Stimulated activated naive CD8-positive, alpha-beta T cell treated with anti-CD3 and anti-CD28 coated beads, Interleukin-15, Interleukin-2, amounts not matched to agents 100 ng/mL and 50 ng/mL, for 24 hours (primary cell): ENCODE results near the gene TNRC6A.
"Not testable (repeated sequence)": the region's sequence is repeated elsewhere in the genome, so short reads cannot be mapped to it uniquely, and the experiment has no call there.

ENCODE experiments used
- H3K27ac Mint-ChIP-seq: one replicate; pipeline ENCODE4 v1.8.0; 2021; ENCODE audit warnings: mild to moderate bottlenecking, mixed read lengths
- H3K27me3 Mint-ChIP-seq: one replicate; pipeline ENCODE4 v1.8.0; 2021; ENCODE audit warnings: mixed read lengths
- H3K36me3 Mint-ChIP-seq: one replicate; pipeline ENCODE4 v1.8.0; 2021; ENCODE audit warnings: low read depth, mixed read lengths
- H3K4me1 Mint-ChIP-seq: one replicate; pipeline ENCODE4 v1.8.0; 2021; ENCODE audit warnings: low read depth, mixed read lengths
- H3K4me3 Mint-ChIP-seq: one replicate; pipeline ENCODE4 v1.8.0; 2021; ENCODE audit warnings: mild to moderate bottlenecking, mixed read lengths
- H3K9me3 Mint-ChIP-seq: one replicate; pipeline ENCODE4 v1.8.0; 2021; ENCODE audit warnings: mixed read lengths

TNRC6A gene

DNA sequence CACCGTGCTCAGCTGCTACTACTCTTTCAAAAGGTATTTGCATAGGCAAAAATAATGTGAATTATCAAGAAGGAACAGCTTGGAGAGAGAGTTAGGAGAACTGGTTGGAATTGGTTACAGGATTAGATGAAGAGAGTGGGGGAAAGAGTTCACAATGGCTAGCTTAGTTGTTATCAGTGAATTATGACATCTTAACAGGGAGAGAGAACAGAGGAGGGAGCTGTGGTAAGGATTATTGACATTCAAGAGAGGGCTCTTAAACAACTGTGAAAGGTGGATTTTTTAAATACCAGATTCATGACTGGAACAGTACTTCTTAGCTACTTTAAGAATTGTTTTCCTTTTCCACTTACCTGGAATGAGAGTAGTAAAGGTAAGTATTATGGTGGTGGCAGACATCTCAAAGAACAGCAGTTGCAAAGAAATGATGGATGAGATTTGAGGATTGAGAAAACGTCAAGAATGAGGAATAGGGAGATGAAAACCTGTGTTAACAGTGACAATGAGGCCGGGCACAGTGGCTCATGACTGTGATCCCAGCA lies 72.4 kb downstream of the TNRC6A start:
- no peaks in the 10 kb centered on the region for H3K4me1 Mint-ChIP-seq
- peaks cover 88% of the 10 kb centered on the region for H3K36me3 Mint-ChIP-seq
- no peaks in the 10 kb centered on the region for H3K9me3 Mint-ChIP-seq
- H3K27ac Mint-ChIP-seq: peak overlapping the region; percentile 59
- H3K27me3 Mint-ChIP-seq: no peaks in the 10 kb centered on the region
- no peak overlapping the region for H3K4me3 Mint-ChIP-seq

- Mint-ChIP-seq H3K27me3 (no peaks in the 10 kb centered on the region), H3K4me1 (no peaks in the 10 kb centered on the region), H3K36me3 (peaks cover 79% of the 10 kb centered on the region), H3K27ac (no peak overlapping the region), H3K9me3 (no peaks in the 10 kb centered on the region), H3K4me3 (no peak overlapping the region)
Measured at GRCh38 chr16:24805484-24805883, 76.0 kb downstream of the TNRC6A start.

GRCh38 chr16:24807301-24807700 lies 77.8 kb downstream of the TNRC6A start:
- Mint-ChIP-seq H3K9me3 (no peaks in the 10 kb centered on the region), H3K4me1 (no peaks in the 10 kb centered on the region), H3K4me3 (no peak overlapping the region), H3K27ac (peak overlapping the region; percentile 57), H3K27me3 (no peaks in the 10 kb centered on the region), H3K36me3 (peaks cover 79% of the 10 kb centered on the region)

GRCh38 chr16:24810951-24811843 lies 81.7 kb downstream of the TNRC6A start:
- H3K9me3 Mint-ChIP-seq: no peaks in the 10 kb centered on the region
- H3K36me3 Mint-ChIP-seq: peaks cover 71% of the 10 kb centered on the region

GRCh38 chr16:24812813-24813212 lies 83.4 kb downstream of the TNRC6A start:
- H3K36me3 Mint-ChIP-seq: peaks cover 64% of the 10 kb centered on the region
- not testable (repeated sequence) for H3K9me3 Mint-ChIP-seq, H3K4me3 Mint-ChIP-seq, H3K4me1 Mint-ChIP-seq, H3K27ac Mint-ChIP-seq, H3K27me3 Mint-ChIP-seq

More at GRCh38 chr16:24810951-24811843, 81.7 kb downstream of the TNRC6A start:
- Mint-ChIP-seq H3K4me3 (no peak overlapping the region), H3K27ac (no peak overlapping the region), H3K4me1 (no peaks in the 10 kb centered on the region), H3K27me3 (no peaks in the 10 kb centered on the region)

DNA sequence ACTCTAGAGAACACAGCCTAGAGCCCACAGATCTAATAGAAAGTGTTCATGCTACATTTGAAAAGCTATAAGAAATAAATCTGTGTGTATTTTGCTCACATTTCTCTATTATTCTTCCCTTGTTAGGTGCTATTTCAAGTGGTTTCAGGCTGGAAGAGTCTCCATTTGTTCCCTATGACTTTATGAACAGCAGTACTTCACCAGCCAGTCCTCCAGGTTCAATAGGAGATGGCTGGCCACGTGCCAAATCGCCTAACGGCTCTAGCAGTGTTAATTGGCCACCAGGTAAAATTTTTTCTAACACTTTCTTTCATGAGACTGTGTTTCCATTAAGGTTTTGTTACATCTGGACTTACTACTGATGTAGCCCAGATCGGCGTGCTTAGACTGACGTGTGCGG lies 85.6 kb downstream of the TNRC6A start:
- Mint-ChIP-seq H3K4me1 (no peaks in the 10 kb centered on the region), H3K9me3 (no peaks in the 10 kb centered on the region), H3K36me3 (peaks cover 66% of the 10 kb centered on the region), H3K27ac (no peak overlapping the region), H3K4me3 (no peak overlapping the region), H3K27me3 (no peaks in the 10 kb centered on the region)

- Mint-ChIP-seq H3K36me3 (peaks cover 58% of the 10 kb centered on the region), H3K9me3 (no peaks in the 10 kb centered on the region), H3K4me3 (no peak overlapping the region), H3K27me3 (no peaks in the 10 kb centered on the region), H3K27ac (no peak overlapping the region), H3K4me1 (peaks cover under 1% of the 10 kb centered on the region)
Measured at GRCh38 chr16:24816688-24817087, 87.2 kb downstream of the TNRC6A start.

DNA sequence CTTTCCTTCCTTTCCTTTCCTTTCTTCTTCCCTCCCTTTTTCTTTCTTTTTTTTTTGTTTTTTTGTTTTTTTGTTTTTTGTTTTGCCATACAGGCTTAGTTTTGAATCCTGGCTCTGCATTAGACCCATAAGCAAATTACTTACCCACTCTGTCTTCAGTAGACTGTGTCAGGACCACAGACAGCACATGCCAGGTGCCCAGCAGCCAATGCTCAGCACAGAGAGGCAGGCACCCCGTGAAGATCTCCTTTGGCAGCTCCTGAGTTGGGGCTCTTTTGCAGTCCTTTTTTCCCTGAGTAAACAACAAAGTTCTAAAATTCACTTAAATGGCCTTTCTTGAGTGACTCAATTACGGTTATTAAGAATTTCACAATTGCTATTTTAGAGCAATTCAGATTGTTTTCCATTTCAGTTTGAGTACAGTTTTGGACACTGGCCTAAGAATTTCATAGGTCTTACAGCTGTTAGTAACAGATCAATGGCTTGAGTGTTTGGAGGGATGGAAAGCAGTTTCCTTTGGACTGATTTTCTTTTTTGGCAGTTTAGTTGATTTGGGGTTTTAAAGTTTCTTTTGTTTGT lies 90.1 kb downstream of the TNRC6A start:
- H3K4me1 Mint-ChIP-seq: peaks cover 3% of the 10 kb centered on the region
- no peaks in the 10 kb centered on the region for H3K9me3 Mint-ChIP-seq
- peak overlapping the region; percentile 14 for H3K27ac Mint-ChIP-seq
- no peaks in the 10 kb centered on the region for H3K27me3 Mint-ChIP-seq
- H3K36me3 Mint-ChIP-seq: peaks cover 66% of the 10 kb centered on the region
- H3K4me3 Mint-ChIP-seq: no peak overlapping the region

DNA sequence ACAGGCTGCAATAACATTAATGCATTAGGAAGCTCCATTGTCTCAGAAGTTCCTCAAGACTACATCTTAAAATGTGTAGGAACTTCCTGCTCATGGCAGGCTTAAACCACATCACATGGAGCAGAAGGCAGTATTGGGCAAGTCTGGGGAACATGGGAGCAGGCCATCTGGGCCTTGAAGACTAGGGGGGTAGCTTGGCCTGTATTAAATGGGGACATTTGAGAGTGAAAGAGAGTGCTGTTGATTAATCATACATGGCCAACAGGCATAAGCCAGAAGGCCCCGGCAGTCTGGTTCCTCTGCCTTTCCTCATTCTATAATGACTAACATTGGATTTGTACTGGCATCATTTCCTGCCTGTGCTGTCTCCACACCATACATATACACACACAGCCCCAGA lies 91.1 kb downstream of the TNRC6A start:
- Mint-ChIP-seq H3K27me3 (no peaks in the 10 kb centered on the region), H3K4me3 (no peak overlapping the region), H3K9me3 (no peaks in the 10 kb centered on the region), H3K27ac (peak overlapping the region; percentile 53), H3K4me1 (peaks cover 3% of the 10 kb centered on the region), H3K36me3 (peaks cover 59% of the 10 kb centered on the region)

- no peaks in the 10 kb centered on the region for H3K27me3 Mint-ChIP-seq
- no peaks in the 10 kb centered on the region for H3K9me3 Mint-ChIP-seq
- H3K4me1 Mint-ChIP-seq: peaks cover 3% of the 10 kb centered on the region
- H3K36me3 Mint-ChIP-seq: peaks cover 65% of the 10 kb centered on the region
- H3K27ac Mint-ChIP-seq: no peak overlapping the region
- H3K4me3 Mint-ChIP-seq: no peak overlapping the region
Measured at GRCh38 chr16:24821129-24821528, 91.7 kb downstream of the TNRC6A start.

DNA sequence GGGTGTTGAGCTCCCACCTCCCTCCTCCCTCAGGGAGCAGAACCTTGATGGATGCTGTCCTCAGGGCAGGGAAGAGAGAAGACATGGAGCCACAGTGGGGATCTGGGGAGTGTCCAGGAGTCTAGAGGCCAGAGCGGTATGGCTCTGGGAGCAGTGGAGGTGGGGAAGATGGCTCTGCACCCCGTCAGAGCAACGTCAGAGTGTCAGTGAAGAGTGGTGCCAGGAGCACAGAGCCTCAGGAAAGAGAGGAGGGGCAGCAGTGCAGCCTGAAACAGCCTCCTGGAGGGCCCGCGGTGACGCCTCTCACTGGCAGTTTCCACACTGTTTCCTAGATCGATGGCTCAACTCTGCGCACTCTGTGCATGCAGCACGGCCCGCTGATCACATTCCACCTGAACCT lies 93.1 kb downstream of the TNRC6A start:
- H3K27me3 Mint-ChIP-seq: no peaks in the 10 kb centered on the region
- no peak overlapping the region for H3K27ac Mint-ChIP-seq
- no peaks in the 10 kb centered on the region for H3K9me3 Mint-ChIP-seq
- peaks cover 71% of the 10 kb centered on the region for H3K36me3 Mint-ChIP-seq
- peaks cover 3% of the 10 kb centered on the region for H3K4me1 Mint-ChIP-seq
- H3K4me3 Mint-ChIP-seq: no peak overlapping the region

- Mint-ChIP-seq H3K4me3 (no peak overlapping the region), H3K9me3 (no peaks in the 10 kb centered on the region), H3K27me3 (no peaks in the 10 kb centered on the region), H3K36me3 (peaks cover 67% of the 10 kb centered on the region), H3K4me1 (peaks cover 3% of the 10 kb centered on the region), H3K27ac (no peak overlapping the region)
Measured at GRCh38 chr16:24822974-24823373, 93.5 kb downstream of the TNRC6A start.

DNA sequence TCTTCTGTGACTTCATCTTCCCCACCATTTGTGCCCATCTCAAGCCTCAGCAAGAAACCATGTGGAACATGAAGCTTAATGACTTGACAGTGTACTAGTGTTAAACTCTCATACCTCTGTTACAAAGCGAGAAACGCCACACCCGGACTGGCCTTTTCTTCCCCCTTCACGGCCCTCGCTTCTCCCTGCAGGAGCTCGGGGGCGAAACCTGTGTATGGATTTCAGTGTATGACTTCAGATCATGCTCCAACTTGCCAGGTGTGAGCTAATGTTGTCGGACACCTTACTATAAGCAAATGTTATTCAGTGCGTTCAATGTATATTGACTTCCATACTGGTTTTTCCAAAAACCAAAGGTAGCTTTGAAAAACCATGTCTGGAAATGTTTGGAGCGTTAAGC lies 96.2 kb downstream of the TNRC6A start:
- no peak overlapping the region for H3K27ac Mint-ChIP-seq
- H3K4me1 Mint-ChIP-seq: peaks cover 3% of the 10 kb centered on the region
- H3K36me3 Mint-ChIP-seq: peaks cover 49% of the 10 kb centered on the region
- H3K4me3 Mint-ChIP-seq: no peak overlapping the region
- H3K27me3 Mint-ChIP-seq: no peaks in the 10 kb centered on the region
- H3K9me3 Mint-ChIP-seq: no peaks in the 10 kb centered on the region

- Mint-ChIP-seq H3K36me3 (peaks cover 49% of the 10 kb centered on the region), H3K27ac (peak overlapping the region; percentile 15), H3K4me1 (peaks cover 3% of the 10 kb centered on the region), H3K27me3 (no peaks in the 10 kb centered on the region), H3K4me3 (no peak overlapping the region), H3K9me3 (no peaks in the 10 kb centered on the region)
Measured at GRCh38 chr16:24826096-24826690, 96.7 kb downstream of the TNRC6A start.
